SK-N-MC (cell line): Measurements from ENCODE around the gene CYBB.

Experiments
- EZH2 ChIP-seq: fragments of 200-600 bp; sonication (generic); IDR thresholded peaks from one replicate; pipeline ENCODE4 v1.6.1; 2017; ENCODE audit warnings: antibody characterized with exemption
- POLR2AphosphoS5 ChIP-seq: IDR thresholded peaks from 2 replicates; pipeline ENCODE4 v1.6.1; 2012; ENCODE audit warnings: mild to moderate bottlenecking, low read depth, low read length, borderline replicate concordance

DNA sequence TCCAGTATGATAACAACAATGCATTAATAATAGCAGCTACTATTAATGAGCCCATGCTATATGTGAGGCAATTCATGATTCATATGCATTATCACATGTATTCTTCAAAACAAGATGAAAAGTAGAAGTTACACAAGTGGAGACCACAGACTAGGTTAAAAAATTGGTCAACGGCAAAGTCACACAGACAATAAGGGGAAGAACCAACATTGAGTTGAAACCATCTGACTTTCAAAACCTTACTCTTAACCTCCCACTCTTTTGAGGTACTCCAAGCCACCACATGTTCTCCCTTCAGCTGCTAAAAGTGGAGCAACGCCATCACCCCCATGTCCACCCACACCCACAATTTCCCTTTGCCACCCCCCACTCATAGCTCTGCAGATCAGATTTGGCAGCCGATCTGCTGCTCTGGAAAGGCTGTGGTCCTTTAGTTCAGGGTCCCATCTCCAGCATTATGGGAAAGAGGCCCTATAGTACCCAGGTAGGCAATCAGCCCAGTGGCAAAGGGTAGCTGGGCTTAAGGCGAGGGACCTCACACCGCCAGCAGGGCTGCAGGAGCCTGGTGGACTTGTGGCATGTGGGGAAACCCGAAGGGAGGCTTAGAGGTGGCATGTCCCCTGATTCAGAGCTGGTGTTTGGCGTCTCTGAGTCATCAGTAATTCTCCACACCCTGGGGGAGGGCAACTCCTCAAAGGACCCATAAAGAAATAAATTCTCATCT is 33.5 kb upstream of the CYBB start:
- no peak for TF ChIP-seq POLR2AphosphoS5
- TF ChIP-seq EZH2: no peak
